IMR-90 (cell line): Measurements from ENCODE around the gene NFIX. TPM values are rescaled to one million over a fixed set of nuclear protein-coding genes. Genes with fewer than 3 reads are reported as not detected.
A peak's percentile ranks its signal among the peaks of the same experiment; 100 is the strongest.

ENCODE experiments used
- ATAC-seq: fragments of 200-7000 bp; cut with Tn5 transposase; 2 replicates; pipeline ENCODE4 v1.9.1; 2020; ENCODE audit warnings: low read depth, mild to moderate bottlenecking, moderate library complexity
- BruUV-seq: library from RNA; stranded (reverse); fragments of 400-500 nt; replicated peaks from 2 replicates; lab custom pipeline; 2021; lab: Mats Ljungman, UMichigan
- CTCF ChIA-PET: fragments of 300-600 bp; formaldehyde crosslinking; extraction: SDS; loops from one replicate; lab custom pipeline; 2021; ENCODE audit warnings: antibody characterized with exemption; lab: Yijun Ruan, JAX
- POLR2A ChIA-PET: fragments of 300-600 bp; sonication (Branson Sonifier 250); formaldehyde crosslinking; loops from one replicate; lab custom pipeline; 2022; ENCODE audit warnings: antibody characterized with exemption; ENCODE audit not compliant: unreplicated experiment; lab: Charles Lee
- DNase-seq: peaks from one replicate; pipeline ENCODE4 v3.0.0; 2013
- H2AFZ ChIP-seq: replicated peaks from 2 replicates; pipeline ENCODE3; 2013; ENCODE audit warnings: low read length, mild to moderate bottlenecking; ENCODE audit not compliant: poor library complexity
- H2AK5ac ChIP-seq: 2 replicates; pipeline ENCODE4 v1.6.1; 2013; ENCODE audit warnings: low read depth, low read length, inconsistent platforms
- H2AK9ac ChIP-seq: replicated peaks from 2 replicates; pipeline ENCODE3; 2013; ENCODE audit warnings: mild to moderate bottlenecking, low read depth, low read length, moderate library complexity; ENCODE audit not compliant: poor library complexity
- H2BK120ac ChIP-seq: 2 replicates; pipeline ENCODE4 v1.6.1; 2013; ENCODE audit warnings: low read depth, low read length, inconsistent platforms
- H2BK15ac ChIP-seq: 3 replicates; pipeline ENCODE4 v1.6.1; 2013; ENCODE audit warnings: low read depth, low read length, inconsistent platforms
- H2BK20ac ChIP-seq: 2 replicates; pipeline ENCODE4 v1.6.1; 2013; ENCODE audit warnings: low read depth, mild to moderate bottlenecking, inconsistent platforms, low read length, moderate library complexity
- H2BK5ac ChIP-seq: 2 replicates; pipeline ENCODE4 v1.6.1; 2013; ENCODE audit warnings: mild to moderate bottlenecking, low read depth, low read length, inconsistent platforms; ENCODE audit not compliant: poor library complexity, severe bottlenecking
- H3K14ac ChIP-seq: replicated peaks from 2 replicates; pipeline ENCODE4 v1.6.1; 2013; ENCODE audit warnings: low read depth, low read length, inconsistent platforms
- H3K18ac ChIP-seq: 2 replicates; pipeline ENCODE4 v1.6.1; 2013; ENCODE audit warnings: low read depth, low read length, control low read depth
- H3K23ac ChIP-seq: 2 replicates; pipeline ENCODE4 v1.6.1; 2013; ENCODE audit warnings: low read depth, low read length, inconsistent platforms
- H3K27ac ChIP-seq: 2 replicates; pipeline ENCODE4 v1.5.1; 2013; ENCODE audit warnings: mild to moderate bottlenecking, control low read depth, low read length; ENCODE audit not compliant: insufficient read depth
- H3K27me3 ChIP-seq: 2 replicates; pipeline ENCODE4 v1.6.1; 2013; ENCODE audit warnings: low read length; ENCODE audit not compliant: control insufficient read depth, insufficient read depth
- H3K36me3 ChIP-seq: 2 replicates; pipeline ENCODE4 v1.6.1; 2013; ENCODE audit warnings: low read length, mixed read lengths; ENCODE audit not compliant: control insufficient read depth, insufficient read depth
- H3K4ac ChIP-seq: 2 replicates; pipeline ENCODE4 v1.6.1; 2013; ENCODE audit warnings: low read depth, low read length, inconsistent platforms
- H3K4me1 ChIP-seq: 2 replicates; pipeline ENCODE4 v1.6.1; 2013; ENCODE audit warnings: low read length, mixed read lengths; ENCODE audit not compliant: control insufficient read depth, insufficient read depth
- H3K4me2 ChIP-seq: 2 replicates; pipeline ENCODE4 v1.6.1; 2013; ENCODE audit warnings: low read depth, mild to moderate bottlenecking, control low read depth, low read length, moderate library complexity
- H3K4me3 ChIP-seq: 2 replicates; pipeline ENCODE4 v1.5.1; 2013; ENCODE audit warnings: low read depth, mild to moderate bottlenecking, control low read depth, low read length, moderate library complexity; ENCODE audit not compliant: insufficient read depth
- H3K56ac ChIP-seq: 2 replicates; pipeline ENCODE4 v1.6.1; 2013; ENCODE audit warnings: low read length, inconsistent platforms; ENCODE audit not compliant: insufficient read depth; ENCODE audit errors: extremely low read depth
- H3K79me1 ChIP-seq, 2 experiments: 2 replicates each; pipeline ENCODE4 v1.6.1; 2013; ENCODE audit warnings: low read length in 2 of 2, inconsistent platforms in 1 of 2, low read depth in 1 of 2
- H3K9ac ChIP-seq: 2 replicates; pipeline ENCODE4 v1.6.1; 2013; ENCODE audit warnings: low read depth, low read length, control low read depth
- H3K9me1 ChIP-seq: 2 replicates; pipeline ENCODE4 v1.6.1; 2013; ENCODE audit warnings: low read length, inconsistent platforms; ENCODE audit not compliant: insufficient read depth
- H3K9me3 ChIP-seq: 2 replicates; pipeline ENCODE4 v1.6.1; 2013; ENCODE audit warnings: low read length; ENCODE audit not compliant: control insufficient read depth, insufficient read depth
- H4K20me1 ChIP-seq: 2 replicates; pipeline ENCODE4 v1.6.1; 2013; ENCODE audit warnings: low read length, inconsistent platforms; ENCODE audit not compliant: insufficient read depth
- H4K5ac ChIP-seq: 2 replicates; pipeline ENCODE4 v1.6.1; 2013; ENCODE audit warnings: mild to moderate bottlenecking, low read depth, low read length, control low read depth
- H4K8ac ChIP-seq, 2 experiments: 2 replicates each; pipeline ENCODE4 v1.6.1; 2013; ENCODE audit warnings: low read depth in 2 of 2, low read length in 2 of 2, control low read depth in 1 of 2, inconsistent platforms in 1 of 2
- H4K91ac ChIP-seq: 2 replicates; pipeline ENCODE4 v1.6.1; 2013; ENCODE audit warnings: low read depth, low read length, inconsistent platforms; ENCODE audit not compliant: insufficient read depth
- BHLHE40 ChIP-seq: fragments of 150-350 bp; IDR thresholded peaks from 2 replicates; pipeline ENCODE4 v1.6.1; 2016; ENCODE audit warnings: mild to moderate bottlenecking, low read depth, low read length
- CEBPB ChIP-seq: IDR thresholded peaks from 2 replicates; pipeline ENCODE4 v1.6.1; 2012; ENCODE audit warnings: low read depth, low read length, improper control_type of control experiment
- CHD1 ChIP-seq: IDR thresholded peaks from 2 replicates; pipeline ENCODE4 v1.6.1; 2012; ENCODE audit warnings: low read depth, low read length, improper control_type of control experiment
- FOS ChIP-seq: fragments of 150-350 bp; IDR thresholded peaks from 2 replicates; pipeline ENCODE4 v1.6.1; 2016; ENCODE audit warnings: low read depth, low read length
- MAFK ChIP-seq: IDR thresholded peaks from 2 replicates; pipeline ENCODE4 v1.6.1; 2012; ENCODE audit warnings: low read depth, low read length, improper control_type of control experiment
- MAZ ChIP-seq: IDR thresholded peaks from 2 replicates; pipeline ENCODE4 v1.6.1; 2012; ENCODE audit warnings: low read depth, mild to moderate bottlenecking, low read length, improper control_type of control experiment, moderate library complexity, borderline replicate concordance
- MXI1 ChIP-seq: IDR thresholded peaks from 2 replicates; pipeline ENCODE4 v1.6.1; 2012; ENCODE audit warnings: low read depth, mild to moderate bottlenecking, low read length, moderate library complexity, borderline replicate concordance
- NFE2L2 ChIP-seq: fragments of 150-350 bp; IDR thresholded peaks from 2 replicates; pipeline ENCODE4 v1.6.1; 2016; ENCODE audit warnings: low read depth, mild to moderate bottlenecking, low read length
- POLR2A ChIP-seq: IDR thresholded peaks from 2 replicates; pipeline ENCODE4 v1.6.1; 2012; ENCODE audit warnings: mild to moderate bottlenecking, low read depth, low read length
- RAD21 ChIP-seq: IDR thresholded peaks from 2 replicates; pipeline ENCODE4 v1.6.1; 2012; ENCODE audit warnings: low read length, improper control_type of control experiment
- RCOR1 ChIP-seq: IDR thresholded peaks from 2 replicates; pipeline ENCODE4 v1.6.1; 2012; ENCODE audit warnings: mild to moderate bottlenecking, low read length, improper control_type of control experiment; ENCODE audit not compliant: insufficient replicate concordance
- RFX5 ChIP-seq: IDR thresholded peaks from 2 replicates; pipeline ENCODE4 v1.8.0; 2012; ENCODE audit warnings: low read depth, mild to moderate bottlenecking, low read length, moderate library complexity
- SMC3 ChIP-seq: fragments of 150-350 bp; IDR thresholded peaks from 2 replicates; pipeline ENCODE4 v1.6.1; 2016; ENCODE audit warnings: low read depth, mild to moderate bottlenecking, antibody characterized with exemption, low read length, moderate library complexity
- WGBS, 2 experiments: methylation state at CpG; one replicate each; pipeline versions ENCODE4 v1.1.5 to v1.1.7; 2013; ENCODE audit warnings: missing lambda C conversion rate in 2 of 2; ENCODE audit not compliant: insufficient read length in 1 of 2; ENCODE audit errors: extremely low coverage in 2 of 2; 5-methylcytosine and 5-hydroxymethylcytosine counted together
- dilution Hi-C: fragments of 300-500 bp; cut with HindIII; formaldehyde crosslinking; loops from one replicate; pipeline ENCODE4 v1.14.3; 2018; ENCODE audit warnings: low sequenced_read_pairs; ENCODE audit not compliant: unreplicated experiment
- in situ Hi-C: fragments of 300-500 bp; cut with MboI; formaldehyde crosslinking; loops from 3 replicates; pipeline ENCODE4 v1.14.3; 2019; ENCODE audit warnings: low sequenced_read_pairs, inconsistent platforms, mixed read lengths
- intact Hi-C: fragments of 100-400 bp; cut with micrococcal nuclease; formaldehyde crosslinking; loops from 2 replicates; pipeline ENCODE4 v1.10.0; 2022
- polyA plus RNA-seq, 3 experiments: library from polyadenylated mRNA; depleted of rRNA; stranded (reverse); fragments of >200 nt; gene quantifications; 2 replicates each; pipeline ENCODE4 v1.2.3, GENCODE V29; 2012; ENCODE audit warnings: low replicate concordance in 1 of 3
- total RNA-seq: library from RNA; depleted of rRNA; stranded (reverse); fragments of >200 nt; gene quantifications from 2 replicates; pipeline ENCODE4 v1.2.3, GENCODE V29; 2012
- TF ChIP-seq, protein P1 (sequence below): conservative IDR thresholded peaks from 2 replicates; pipeline ENCODE4 v1.5.1; 2012; ENCODE audit warnings: mild to moderate bottlenecking, low read depth, low read length, improper control_type of control experiment
- TF ChIP-seq, protein P2 (sequence below): fragments of 150-350 bp; IDR thresholded peaks from 2 replicates; pipeline ENCODE4 v1.6.1; 2017; ENCODE audit warnings: mild to moderate bottlenecking, antibody characterized with exemption, low read length, low read depth
- TF ChIP-seq, protein P3 (sequence below): fragments of 150-350 bp; IDR thresholded peaks from 2 replicates; pipeline ENCODE4 v1.6.1; 2016; ENCODE audit warnings: low read depth, mild to moderate bottlenecking, low read length, moderate library complexity, borderline replicate concordance

Gene NFIX
- total and polyA plus RNA-seq, 2 of the 4 experiments (the other 2 are of a cell fraction), result 10.2 to 47.7 TPM

DNA sequence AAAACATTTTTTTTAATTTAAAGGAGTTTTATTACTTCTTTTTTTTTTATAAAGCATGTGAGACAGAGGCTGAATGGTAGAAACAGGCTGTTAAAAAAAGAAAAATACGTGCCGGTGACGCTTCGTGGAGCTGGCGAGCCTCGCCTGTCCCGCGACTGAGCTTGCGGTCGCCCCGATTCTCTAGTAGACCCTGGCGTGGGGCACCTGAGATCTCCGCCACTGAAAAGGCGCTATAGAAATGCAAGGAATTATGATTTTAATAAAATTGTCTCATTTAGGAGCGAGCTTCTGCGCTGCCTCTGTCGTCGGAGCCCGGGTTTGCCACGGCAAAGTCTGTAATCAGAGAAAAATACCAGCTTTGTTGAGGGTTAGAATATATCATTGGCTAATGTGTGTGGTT, 18.4 kb downstream of the NFIX start:
- intact Hi-C loops, result no loop called here
- in situ Hi-C loops, result no loop called here
- DNase-seq, result no peak
- ATAC-seq, result no peak
- WGBS, 2 experiments, result 82% methylated on average over 19 of the region's 20 CpGs; no CpG with 5 or more reads in 1 of the 2 experiments
- no peak overlapping the region for H3K9ac ChIP-seq
- peaks cover 13% of the 10 kb centered on the region; the same call in 1 of the 2 replicates for H4K20me1 ChIP-seq
- peaks cover 30% of the 10 kb centered on the region for H3K4me1 ChIP-seq
- H3K9me1 ChIP-seq, result peaks cover 9% of the 10 kb centered on the region; the same call in 1 of the 2 replicates
- POLR2A ChIA-PET, result interaction anchor here (0.5 to 1.3 kb wide), 2 partner anchors 9 to 46 kb away, joined by 8 to 11 read pairs; no protein-coding TSS in a partner anchor
- no peak overlapping the region for H3K23ac ChIP-seq
- no peak overlapping the region for H3K4ac ChIP-seq
- H3K56ac ChIP-seq, result no peak overlapping the region
- TF ChIP-seq RCOR1, result no peak
- TF ChIP-seq MAZ, result no peak
- no peak for TF ChIP-seq SMC3
- TF ChIP-seq MXI1, result no peak
- TF ChIP-seq RAD21, result no peak
- TF ChIP-seq CEBPB, result no peak
- no peak for TF ChIP-seq MAFK
- no peak for TF ChIP-seq FOS
- TF ChIP-seq POLR2A, result no peak
- TF ChIP-seq, protein P1, sequence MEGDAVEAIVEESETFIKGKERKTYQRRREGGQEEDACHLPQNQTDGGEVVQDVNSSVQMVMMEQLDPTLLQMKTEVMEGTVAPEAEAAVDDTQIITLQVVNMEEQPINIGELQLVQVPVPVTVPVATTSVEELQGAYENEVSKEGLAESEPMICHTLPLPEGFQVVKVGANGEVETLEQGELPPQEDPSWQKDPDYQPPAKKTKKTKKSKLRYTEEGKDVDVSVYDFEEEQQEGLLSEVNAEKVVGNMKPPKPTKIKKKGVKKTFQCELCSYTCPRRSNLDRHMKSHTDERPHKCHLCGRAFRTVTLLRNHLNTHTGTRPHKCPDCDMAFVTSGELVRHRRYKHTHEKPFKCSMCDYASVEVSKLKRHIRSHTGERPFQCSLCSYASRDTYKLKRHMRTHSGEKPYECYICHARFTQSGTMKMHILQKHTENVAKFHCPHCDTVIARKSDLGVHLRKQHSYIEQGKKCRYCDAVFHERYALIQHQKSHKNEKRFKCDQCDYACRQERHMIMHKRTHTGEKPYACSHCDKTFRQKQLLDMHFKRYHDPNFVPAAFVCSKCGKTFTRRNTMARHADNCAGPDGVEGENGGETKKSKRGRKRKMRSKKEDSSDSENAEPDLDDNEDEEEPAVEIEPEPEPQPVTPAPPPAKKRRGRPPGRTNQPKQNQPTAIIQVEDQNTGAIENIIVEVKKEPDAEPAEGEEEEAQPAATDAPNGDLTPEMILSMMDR, result no peak
- no peak for TF ChIP-seq NFE2L2
- TF ChIP-seq, protein P2, sequence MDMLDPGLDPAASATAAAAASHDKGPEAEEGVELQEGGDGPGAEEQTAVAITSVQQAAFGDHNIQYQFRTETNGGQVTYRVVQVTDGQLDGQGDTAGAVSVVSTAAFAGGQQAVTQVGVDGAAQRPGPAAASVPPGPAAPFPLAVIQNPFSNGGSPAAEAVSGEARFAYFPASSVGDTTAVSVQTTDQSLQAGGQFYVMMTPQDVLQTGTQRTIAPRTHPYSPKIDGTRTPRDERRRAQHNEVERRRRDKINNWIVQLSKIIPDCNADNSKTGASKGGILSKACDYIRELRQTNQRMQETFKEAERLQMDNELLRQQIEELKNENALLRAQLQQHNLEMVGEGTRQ, result no peak
- TF ChIP-seq CHD1, result no peak
- TF ChIP-seq BHLHE40, result no peak
- TF ChIP-seq, protein P3, sequence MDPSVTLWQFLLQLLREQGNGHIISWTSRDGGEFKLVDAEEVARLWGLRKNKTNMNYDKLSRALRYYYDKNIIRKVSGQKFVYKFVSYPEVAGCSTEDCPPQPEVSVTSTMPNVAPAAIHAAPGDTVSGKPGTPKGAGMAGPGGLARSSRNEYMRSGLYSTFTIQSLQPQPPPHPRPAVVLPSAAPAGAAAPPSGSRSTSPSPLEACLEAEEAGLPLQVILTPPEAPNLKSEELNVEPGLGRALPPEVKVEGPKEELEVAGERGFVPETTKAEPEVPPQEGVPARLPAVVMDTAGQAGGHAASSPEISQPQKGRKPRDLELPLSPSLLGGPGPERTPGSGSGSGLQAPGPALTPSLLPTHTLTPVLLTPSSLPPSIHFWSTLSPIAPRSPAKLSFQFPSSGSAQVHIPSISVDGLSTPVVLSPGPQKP, result no peak
- TF ChIP-seq RFX5, result no peak
- H2BK120ac ChIP-seq, result no peak overlapping the region
- peaks cover 27 to 73% of the 10 kb centered on the region in 2 experiments for H3K79me1 ChIP-seq
- H2BK5ac ChIP-seq, result no peak overlapping the region
- H4K5ac ChIP-seq, result no peak overlapping the region
- no peak overlapping the region for H2AK5ac ChIP-seq
- H3K36me3 ChIP-seq, result peaks cover 3% of the 10 kb centered on the region; the same call in 1 of the 2 replicates
- H4K91ac ChIP-seq, result no peak overlapping the region
- H2AK9ac ChIP-seq, result no peak overlapping the region
- H4K8ac ChIP-seq, result no peak overlapping the region; a peak in 1 of 4 replicates
- no peak overlapping the region for H2BK15ac ChIP-seq
- dilution Hi-C loops, result no loop called here
- H3K4me2 ChIP-seq, result no peak overlapping the region; the same call in 1 of the 2 replicates
- no peaks in the 10 kb centered on the region for H3K27me3 ChIP-seq
- BruUV-seq, result no TSS peak
- no peak overlapping the region for H3K18ac ChIP-seq
- H3K27ac ChIP-seq, result peak overlapping the region; percentile 16; the same call in 1 of the 2 replicates
- CTCF ChIA-PET, result interaction anchor here (0.6 to 0.7 kb wide), 4 partner anchors 17 to 101 kb away, joined by 3 to 5 read pairs (median 3); no protein-coding TSS in a partner anchor
- H3K14ac ChIP-seq, result no peak overlapping the region
- H3K4me3 ChIP-seq, result no peak overlapping the region
- H3K9me3 ChIP-seq, result no peaks in the 10 kb centered on the region
- no peak overlapping the region for H2AFZ ChIP-seq
- no peak overlapping the region for H2BK20ac ChIP-seq
